Measurements from ENCODE around the gene KAT6B.

KAT6B gene

DNA sequence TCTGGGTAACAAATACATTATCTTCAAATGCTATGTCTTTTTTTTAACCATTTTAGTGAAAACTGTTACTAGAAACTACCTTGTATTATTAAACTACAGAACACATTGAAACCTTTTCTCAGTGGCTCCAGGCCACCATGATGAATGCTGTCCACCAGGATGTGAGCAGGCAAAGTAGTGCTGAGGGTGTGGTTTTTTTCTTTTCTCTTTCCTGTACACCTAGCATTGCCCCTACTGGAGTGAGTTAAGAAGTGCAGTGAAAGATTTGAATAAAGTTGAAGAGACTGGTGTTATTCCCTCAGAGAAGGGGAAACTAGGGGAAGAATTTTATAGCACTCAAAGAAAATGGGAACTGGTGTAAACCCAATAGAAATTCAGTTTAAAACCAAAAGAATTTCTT, 165.0 kb downstream of the KAT6B start:
- DNase-seq, result no peak

DNA sequence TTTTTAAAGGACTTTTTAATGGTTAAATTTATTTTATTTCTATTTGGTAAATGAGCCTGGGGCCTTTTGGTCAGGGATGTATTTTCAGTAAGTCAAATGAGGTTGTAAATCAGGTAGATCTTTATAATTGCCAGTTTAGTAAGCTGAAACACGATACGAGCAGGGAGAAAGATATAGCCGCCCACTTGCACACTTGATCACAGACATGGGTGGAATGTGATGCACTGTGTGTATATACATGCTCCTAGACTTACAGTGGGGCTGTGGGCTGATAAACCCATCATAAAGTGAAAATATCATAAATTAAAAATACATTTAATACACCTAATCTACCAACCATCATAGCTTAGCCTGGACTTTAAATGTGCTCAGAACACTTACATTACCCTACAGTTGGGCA, 165.7 kb downstream of the KAT6B start:
- no peak for DNase-seq

DNA sequence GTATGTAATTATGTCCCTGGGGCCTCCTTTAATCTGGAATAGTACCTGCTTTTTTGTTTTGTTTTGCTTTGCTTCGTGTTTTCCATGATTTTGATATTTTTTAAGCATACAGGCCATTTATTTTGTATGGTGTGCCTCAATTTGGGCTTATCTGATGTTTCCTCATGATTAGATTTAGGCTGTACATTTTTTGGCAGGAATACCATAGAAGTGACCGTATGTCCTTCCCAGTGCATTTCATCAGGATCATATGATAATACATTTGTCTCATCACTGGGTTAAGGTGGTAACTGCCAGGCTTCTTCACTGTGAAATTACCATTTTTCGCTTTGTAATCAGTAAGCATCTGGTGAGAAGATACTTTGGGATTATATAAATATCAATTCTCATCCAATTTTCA, 167.2 kb downstream of the KAT6B start:
- no peak for DNase-seq

DNA sequence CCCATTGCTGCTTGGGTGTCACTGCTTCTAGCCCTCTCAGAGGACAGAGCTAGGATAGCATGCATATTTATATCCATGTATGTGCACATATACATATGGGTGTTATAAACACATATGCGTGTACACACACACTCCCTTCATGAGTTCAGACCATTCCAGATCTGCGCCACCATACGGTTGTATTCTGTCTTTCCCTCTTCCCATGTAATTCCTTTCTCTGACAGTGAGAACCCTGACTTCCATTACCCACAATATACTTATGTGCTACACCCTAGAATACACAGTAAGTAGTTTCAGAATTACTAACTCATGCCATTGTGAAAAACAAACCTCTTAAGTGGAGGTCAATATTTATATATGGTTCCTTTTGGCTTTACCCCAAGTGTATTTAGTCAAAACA, 168.5 kb downstream of the KAT6B start:
- no peak for DNase-seq

- DNase-seq, result no peak
These were observed 169.4 kb downstream of the KAT6B start for GRCh38 chr10:74995806-74996205.

DNA sequence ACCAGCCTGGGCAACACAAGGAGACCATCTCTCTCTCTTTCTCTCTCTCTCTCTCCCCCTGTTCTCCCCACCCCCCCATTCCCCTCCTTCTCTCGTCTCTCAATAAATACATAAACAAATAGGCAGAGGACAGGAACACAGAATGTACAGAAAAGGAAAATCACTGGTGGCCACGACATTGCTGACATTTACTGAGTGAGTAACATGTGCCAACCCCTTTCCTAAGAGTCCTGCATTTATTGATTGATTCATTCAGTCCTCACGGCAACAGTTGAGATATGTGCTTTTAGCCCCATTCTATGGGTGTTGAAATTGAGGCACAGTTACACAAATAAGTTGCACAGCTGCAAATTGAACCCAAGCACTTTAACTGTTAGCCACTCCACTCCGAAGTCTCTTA, 170.8 kb downstream of the KAT6B start:
- DNase-seq, result no peak

DNA sequence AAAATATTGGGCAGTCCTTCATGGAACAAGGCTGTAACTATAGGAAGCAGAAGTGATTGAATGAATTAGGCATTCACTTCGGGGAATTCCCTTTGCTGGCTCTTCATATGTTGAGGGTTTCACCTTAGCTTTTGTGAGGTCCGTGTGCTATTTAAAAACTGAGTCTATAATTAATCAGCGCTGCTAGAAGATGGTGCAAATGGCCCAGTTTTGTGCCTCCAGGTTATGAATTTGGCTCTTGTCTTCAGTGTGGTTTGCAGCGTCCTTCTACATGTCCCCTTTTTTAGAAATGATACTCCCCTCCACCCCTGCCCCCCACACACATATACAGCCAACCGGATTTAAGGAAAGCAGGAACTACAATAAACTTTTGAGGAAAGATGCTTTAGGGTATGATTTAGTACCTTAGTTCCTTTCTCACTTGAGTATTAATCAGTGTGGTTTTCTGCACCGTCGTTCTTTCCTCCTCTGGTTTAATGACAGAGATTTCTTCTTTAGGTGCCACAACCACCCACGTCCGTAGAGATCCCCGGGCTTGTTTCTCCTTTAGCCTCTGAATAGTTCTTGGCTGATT, 174.4 kb downstream of the KAT6B start:
- no peak for DNase-seq

DNA sequence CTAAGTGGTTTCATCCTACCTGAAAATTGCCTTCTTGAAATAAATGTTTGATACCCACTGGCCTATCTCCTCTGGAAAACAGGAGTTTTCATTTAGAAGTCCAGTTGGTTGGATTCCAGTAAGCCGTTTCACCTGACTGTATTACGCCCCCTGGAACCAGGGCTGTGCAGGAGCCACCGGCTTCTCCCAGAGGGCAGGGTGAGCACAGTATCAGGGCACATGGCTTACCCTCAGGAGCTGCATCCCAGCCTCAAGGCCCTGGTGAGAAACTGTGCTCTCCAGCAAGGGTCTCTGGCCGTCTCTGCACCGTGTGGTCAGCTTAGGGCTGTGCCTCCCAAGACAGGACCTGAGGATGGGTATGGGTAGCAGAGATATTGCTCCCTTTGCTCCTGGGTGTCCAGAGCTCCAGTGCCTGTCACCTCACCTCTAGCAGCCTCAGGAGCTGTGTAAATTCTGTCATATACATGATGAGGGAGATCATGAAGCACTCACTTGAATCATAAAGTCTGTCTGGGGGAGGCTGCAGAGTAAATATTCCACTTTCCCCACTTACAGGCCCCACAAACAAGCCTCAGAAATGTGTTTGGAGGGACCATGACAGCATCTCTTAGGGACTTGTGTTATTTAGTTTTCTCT, 175.4 kb downstream of the KAT6B start:
- DNase-seq, result no peak

DNA sequence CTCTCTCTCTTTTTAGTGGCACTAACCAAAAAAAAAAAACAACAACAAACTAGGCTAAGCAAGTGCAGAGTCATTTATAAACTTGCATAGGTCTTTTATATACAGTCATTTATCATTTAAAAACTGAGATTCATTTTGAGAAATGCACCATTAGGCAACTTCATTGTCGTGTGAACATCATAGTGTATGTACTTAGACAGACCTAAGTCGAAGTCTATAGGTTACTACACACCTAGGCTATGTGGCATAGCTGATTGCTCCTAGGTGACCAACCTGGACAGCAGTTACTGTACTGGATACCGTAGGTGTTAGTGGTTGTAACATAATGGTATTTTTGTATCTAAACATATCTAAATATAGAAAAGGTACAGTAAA, 175.9 kb downstream of the KAT6B start:
- DNase-seq, result no peak

GRCh38 chr10:75002967-75003594, 176.7 kb downstream of the KAT6B start:
- DNase-seq, result no peak

DNA sequence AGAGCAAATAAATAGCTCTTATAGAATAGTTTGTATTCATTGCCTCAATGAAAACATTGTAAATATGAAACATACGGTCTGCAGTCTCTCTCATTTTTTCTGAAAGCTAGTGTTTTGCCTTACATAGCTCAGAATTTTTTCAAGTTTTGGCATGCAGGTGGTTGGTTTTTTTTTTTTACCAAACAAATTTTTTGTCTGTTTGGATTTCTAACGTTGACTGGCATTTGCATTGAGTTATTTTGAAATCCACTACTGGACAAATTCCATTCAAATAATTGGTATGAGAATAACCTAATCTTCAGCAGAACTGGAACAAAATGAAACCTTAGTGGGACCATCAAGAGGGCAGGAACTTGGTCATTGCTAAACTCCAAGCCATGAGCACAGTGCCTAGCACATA, 177.5 kb downstream of the KAT6B start:
- DNase-seq, result no peak

- no peak for DNase-seq
These were observed 181.2 kb downstream of the KAT6B start for GRCh38 chr10:75007646-75008045.

DNA sequence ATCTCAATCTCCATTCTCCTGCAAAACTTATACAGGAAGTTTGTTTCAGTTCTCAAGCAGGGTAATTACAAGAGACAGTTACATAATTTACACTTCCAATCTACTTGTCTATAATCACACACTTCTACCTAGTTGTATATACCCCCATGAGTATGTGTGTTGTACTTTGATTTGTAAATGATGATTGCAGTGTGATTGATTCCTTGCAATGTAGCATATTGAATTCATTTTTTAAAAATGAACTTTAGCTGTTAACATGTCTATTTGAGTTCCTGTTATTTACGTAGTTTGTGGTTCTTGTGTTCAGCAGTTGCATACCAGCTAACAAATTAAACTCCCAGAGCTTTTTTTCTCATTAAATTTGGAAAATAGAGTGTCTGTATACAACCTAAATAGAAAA, 182.6 kb downstream of the KAT6B start:
- no peak for DNase-seq

DNA sequence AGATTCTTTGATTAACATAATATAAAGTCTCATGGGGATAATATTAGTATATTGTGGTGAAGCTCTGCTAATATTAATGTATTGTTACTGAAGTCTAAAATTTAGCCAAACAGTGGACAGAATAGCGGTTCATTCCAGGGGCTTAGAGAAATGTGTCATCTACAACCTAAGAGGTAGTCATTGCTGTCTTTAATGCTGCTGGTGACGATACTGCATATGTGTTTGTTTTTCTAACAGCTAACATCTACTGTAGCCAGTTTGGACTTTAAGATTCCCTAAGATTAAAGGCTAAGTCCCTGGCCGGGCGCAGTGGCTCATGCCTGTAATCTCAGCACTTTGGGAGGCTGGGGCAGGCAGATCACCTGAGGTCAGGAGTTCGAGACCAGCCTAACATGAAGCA, 183.0 kb downstream of the KAT6B start:
- no peak for DNase-seq

DNA sequence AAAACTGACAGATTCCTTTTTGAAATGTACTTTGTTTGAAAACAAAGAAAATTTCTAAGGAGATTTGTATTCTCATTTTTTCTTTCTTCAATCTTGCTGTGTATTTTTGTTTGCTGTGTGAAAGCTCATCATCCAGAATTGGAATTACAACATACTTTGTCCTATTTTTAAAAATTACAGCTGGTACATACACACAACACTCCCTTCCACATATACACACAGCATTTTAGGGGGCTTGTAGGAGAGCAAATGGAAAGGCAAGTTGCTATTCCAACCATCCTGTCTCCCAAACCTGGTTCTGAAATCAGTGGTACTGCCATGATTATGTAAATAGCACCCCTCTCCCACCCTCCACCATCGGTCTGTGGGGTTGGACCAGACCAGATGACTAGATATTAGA, 184.0 kb downstream of the KAT6B start:
- DNase-seq, result no peak

DNA sequence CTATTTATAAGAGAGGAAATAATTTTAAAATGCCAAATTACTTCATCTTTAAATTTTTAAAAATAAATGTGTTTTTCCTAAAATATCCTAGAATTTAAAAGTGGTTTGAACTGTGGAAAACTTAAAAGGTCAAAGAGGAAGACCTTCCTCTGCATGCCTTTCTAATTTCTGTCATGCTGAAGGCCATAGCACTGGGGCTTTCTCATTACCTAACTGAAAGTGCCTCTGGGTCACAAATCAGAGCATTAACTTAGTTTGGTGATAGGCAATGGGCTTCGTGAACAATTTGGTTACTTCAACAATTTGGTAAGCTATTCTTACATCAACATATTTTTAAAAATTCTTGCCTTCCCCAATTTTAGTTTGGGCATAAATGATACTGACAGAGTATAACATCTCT, 184.8 kb downstream of the KAT6B start:
- no peak for DNase-seq

- no peak for DNase-seq
These were observed 186.1 kb downstream of the KAT6B start for GRCh38 chr10:75012471-75012870.

DNA sequence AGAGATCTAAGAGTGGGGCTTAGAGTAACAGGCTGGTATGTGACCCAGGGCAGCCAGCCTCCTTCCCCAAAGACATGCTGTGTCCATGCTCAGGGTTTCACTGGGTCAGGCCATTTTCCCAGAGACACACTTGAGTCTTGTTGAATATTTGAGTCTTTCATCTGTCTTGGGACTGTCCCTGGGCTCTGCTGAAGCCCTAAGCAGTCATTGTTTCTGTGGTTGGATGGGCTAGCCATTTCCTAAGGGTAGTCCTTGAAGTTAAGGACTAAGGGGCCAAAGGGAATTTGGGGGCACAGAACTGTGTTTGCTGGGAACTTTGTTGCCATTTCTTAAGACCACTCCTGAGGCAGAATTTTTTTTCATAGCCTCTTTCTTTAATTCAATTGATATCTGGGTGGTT, 186.6 kb downstream of the KAT6B start:
- DNase-seq, result no peak

DNA sequence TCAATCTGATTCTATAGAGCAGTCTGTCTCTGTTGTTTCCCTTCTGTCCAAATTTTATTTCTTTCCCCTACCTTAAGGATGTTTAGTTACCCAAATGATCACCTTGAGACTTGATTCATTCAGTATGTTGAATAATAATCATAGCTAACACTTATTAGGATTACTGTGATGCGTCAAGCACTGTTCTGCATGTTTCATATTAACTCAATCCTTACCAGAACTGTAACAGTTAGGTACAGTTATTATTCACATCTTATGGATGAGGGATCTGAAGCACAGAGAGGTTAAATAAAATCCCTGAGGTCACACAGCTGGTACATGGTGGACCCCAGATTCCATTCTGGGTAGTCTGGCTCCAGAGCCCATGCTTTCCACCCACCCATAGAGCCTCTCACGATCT, 187.1 kb downstream of the KAT6B start:
- no peak for DNase-seq

DNA sequence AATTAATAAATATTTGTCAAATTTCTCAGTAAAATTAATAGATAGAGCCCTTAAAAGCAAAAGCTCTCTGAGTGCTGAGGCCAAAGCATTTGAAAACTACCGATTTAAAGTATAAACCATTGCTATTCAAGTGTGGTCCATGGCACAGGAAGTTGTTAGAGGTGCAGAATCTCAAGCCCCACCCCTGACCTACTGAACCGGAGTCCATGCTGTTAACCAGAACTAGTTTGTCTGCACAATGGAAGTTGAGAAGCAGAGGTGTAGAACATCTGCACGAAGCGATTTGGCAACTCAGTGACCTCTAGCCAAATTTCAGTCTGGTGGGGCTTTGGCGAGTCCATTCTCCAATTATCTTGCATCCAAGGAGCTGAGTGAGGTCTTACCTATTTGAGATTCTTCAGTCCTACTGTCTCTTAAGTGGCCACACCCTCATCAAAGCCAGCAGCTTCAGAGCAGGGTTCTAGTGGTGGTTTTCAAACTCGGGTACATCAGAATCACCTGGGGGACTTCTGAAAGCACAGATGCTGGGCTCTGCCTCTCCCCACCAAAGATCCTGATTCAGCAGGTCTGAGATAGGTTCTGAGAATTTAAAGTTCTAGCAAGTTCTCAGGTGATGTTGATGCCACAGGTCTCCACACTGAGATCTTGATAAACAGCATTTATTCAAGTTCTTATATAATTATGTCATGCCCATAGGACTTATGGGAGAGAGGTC, 188.3 kb downstream of the KAT6B start:
- DNase-seq, result no peak

DNA sequence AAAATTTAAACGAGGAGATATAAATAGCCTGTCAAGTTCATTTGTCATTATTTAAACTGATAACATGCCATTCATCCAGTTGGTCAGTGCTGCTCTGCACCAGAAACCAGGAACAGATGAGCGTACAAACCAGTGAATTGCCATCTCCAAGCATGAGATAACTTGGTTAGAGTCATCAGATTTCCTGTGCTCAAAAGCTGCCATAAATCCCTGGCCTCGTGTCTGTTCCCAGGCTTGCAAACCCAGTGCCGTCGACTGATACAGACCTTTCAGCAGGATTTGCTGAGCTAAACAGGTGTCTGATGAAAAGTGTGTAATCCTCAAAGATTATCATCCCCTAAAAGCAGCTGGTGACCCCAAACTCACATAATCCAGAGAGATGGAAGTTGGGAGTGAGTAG, 189.0 kb downstream of the KAT6B start:
- DNase-seq, result no peak

- DNase-seq, result no peak
These were observed 189.9 kb downstream of the KAT6B start for GRCh38 chr10:75016325-75016724.

DNA sequence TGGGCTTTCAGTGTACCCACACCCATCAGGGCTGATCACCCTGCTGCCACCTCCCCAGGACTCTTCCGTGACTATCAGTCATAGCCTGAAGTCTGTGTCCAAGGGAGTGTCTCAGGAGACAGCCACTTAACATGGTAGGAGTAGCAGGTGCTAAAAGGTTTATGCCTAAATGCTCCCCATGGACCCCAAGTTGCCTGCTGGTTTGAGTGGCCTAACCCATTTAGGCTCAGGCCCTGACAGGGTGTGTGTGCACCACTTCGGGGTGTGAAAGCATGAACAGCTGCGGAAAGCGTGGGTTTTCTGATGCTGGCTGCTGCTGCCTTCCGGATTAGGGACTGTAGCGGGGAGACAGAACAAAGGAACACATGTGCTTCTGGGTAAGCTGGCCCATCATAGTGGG, 191.9 kb downstream of the KAT6B start:
- no peak for DNase-seq

DNA sequence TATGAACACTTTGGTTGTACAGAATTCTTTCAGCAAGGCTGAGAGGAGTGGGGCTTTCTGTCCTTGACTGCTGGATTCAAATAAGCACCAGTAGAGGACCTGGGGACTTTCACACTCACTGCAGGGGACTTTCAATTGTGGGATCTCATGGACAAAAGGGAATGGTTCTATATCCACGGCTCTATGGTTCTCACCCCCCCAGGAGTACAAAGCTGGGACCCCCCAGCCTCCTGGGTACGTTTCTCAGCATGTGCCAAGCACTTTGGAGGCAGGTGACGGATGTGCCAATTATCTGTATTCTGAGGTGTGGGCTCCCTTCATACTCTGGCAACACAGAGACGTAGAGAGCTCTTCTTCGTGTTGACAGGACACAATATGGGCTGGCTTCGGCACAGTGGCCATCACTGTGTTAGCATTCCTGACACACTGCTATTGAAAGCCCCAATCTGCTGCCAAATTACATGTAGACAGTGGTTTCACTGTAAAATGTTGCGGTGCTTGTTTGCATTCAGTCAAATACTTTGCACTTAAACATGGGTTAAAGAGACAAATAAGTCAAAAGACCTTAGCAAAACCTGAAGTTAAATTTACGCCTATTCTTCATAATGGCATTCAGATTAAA, 192.4 kb downstream of the KAT6B start:
- DNase-seq, result no peak

Measured in activated CD4-positive, alpha-beta T cell treated with anti-CD3 and anti-CD28 coated beads for 1 hour (primary cell).